Measurements from ENCODE around the gene THTPA.

THTPA gene, protein sequence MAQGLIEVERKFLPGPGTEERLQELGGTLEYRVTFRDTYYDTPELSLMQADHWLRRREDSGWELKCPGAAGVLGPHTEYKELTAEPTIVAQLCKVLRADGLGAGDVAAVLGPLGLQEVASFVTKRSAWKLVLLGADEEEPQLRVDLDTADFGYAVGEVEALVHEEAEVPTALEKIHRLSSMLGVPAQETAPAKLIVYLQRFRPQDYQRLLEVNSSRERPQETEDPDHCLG

DNA sequence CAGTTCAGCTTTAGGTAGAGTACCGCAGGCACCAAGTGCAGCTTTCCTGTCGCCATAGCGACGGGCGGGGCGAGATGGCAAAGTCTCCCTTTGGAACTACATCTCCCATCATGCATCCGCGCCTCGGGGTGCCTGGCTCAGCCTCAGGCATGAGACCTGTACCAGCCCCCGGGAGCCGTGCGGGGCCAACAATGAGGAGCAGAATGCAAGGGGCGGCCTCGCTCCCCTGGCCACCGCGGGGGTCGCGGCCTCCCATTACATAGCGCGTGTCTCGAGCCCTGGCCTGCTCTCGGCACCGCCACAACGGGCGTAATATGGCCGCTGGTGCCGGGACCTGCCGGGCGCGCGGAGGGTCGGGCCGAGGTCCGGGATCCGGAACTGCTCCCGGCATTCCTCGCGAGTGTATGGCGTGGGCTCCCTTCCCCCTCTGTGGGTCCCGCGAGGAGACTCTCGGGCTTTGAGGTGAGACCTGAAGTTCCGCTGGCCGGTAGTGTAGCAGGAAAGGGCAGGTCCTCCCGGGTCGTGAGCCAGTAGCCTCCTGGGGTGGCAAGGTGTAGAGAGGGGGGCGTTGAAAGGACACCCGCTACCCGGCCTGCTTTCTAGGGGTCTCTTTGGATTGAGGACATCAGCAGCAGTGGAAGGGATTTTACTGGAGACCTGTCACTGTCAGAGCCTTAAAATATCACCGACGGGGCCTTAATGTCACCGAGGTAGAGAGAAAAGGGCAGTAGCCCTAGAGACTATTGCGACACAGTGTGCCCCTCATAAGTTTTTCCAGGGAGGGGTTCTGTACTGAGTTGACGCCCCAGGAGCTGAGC lies at the start of gene THTPA:
Gene THTPA, plus strand, starts transcription at position 390 of the 818 bp plus-strand sequence. CDS start 487 bp downstream, outside the sequence.
- peak within 1 kb of the TSS; percentile 83 for H3K4me3 ChIP-seq (ENCODE audit: low read depth, low read length)

DNA sequence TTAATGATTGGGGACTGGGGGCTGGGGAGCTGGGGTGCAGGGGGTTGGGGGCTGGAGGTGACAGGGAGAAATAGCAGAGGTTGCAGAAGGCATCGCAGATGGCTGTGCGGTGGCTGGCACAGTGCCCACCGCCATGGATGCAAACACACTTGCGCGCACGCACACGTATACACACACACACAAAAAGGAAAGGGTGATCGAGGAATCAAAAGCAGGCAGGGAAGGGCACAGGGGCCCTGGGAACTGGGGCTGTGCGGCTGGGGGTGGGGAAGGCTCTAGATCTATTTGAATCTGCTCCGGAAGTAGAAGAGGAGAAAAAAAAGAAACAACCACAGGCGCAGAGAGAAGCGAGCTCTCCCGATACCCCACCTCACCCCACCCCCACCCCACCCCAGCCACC lies 43.9 kb upstream of the THTPA start:
- no peak overlapping the region for H3K4me3 ChIP-seq (ENCODE audit: low read depth, low read length)

DNA sequence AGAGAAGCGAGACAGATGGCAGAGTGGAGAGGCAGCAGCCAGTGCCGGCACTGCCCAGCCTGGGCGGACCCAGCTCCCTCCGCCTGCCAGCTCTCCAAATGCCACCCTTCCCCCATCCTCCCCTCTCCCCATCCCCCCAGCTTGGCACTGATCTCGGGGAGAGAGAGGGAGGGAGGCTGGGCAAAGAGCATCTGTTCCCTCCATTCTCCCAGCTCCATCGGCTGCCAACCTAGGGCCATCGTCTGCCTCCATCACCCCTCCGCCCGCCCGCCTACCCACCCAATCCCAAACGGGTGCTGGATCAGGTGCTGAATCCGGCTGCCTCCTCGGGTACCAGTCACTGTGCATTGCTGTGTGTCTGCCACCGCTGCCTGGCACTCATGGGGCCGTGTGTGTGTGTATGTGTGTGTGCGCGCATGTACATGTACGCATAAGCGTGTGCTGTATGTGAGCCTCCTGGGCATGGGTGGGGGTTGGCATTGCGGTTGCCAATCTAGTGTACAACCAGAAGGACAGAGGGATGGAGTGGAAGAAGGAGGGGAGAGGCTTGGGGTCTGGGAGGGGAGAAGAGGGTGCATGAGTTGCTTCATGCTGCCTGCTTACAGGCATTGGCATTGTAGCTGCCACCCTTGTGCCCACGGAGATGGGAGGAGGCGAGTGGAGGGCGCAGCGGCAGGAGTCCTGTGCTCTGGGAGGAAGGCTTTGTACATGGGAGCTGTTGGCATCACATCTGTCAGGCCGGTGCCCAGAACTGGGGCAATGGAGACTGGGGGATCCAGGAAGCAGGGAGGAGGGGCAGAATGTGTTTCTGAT lies 42.9 kb upstream of the THTPA start:
- no peak overlapping the region for H3K4me3 ChIP-seq (ENCODE audit: low read depth, low read length)

DNA sequence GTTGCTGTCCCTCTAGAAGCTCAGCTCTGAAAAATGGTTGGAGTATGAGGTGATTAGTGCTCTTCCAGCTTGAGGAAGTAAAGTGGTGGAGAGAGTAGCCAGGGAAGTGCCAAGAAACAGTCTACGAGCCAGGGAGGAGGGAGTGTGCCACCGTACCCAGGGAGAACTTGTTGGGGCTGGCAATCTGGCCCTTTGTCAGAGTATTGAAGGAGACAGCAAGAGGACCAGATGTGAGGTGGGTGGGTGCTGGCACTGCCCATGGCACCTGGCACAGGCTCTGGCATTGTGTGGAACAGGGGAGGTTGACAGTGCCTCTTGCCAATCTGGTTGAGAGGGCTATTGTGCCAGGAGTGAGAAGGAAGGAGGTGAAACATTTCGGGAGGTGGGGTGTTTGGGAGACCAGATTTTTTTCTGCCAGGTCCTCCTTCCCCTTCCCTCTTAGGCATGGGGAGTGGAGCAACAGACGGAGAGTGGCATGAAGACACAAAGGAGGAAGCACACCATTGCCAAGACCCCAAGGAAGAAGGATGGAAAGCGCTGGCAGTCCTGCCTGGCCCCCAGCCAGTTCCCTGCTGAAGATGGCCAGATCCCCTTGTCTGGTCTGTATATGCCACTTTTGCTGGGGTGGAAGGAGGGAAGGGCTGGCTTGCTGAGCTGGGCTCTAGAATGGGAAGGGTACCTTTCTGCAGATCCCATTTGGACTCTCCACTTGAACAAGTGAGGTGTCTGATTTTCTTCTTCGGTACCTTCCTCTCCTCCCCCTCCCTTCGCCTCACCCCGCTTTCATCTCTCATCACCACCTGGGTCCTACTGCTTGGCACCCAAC lies 42.0 kb upstream of the THTPA start:
- H3K4me3 ChIP-seq (ENCODE audit: low read depth, low read length): no peak overlapping the region

DNA sequence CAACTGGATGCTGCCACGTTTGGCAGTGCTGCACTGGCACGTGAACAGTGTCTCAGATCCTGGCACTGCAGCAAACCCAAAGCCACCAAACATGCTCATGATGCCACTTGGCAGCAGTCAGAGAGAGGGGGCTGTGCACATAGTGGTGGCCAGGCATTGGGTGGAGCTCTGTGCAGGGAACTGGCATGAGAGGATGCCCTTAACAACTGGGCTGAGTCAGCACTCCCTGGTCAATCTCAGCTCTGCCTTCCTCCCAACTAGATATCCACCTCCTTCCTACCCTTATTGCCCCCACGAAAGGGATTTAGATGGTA lies 41.5 kb upstream of the THTPA start:
- no peak overlapping the region for H3K4me3 ChIP-seq (ENCODE audit: low read depth, low read length)

DNA sequence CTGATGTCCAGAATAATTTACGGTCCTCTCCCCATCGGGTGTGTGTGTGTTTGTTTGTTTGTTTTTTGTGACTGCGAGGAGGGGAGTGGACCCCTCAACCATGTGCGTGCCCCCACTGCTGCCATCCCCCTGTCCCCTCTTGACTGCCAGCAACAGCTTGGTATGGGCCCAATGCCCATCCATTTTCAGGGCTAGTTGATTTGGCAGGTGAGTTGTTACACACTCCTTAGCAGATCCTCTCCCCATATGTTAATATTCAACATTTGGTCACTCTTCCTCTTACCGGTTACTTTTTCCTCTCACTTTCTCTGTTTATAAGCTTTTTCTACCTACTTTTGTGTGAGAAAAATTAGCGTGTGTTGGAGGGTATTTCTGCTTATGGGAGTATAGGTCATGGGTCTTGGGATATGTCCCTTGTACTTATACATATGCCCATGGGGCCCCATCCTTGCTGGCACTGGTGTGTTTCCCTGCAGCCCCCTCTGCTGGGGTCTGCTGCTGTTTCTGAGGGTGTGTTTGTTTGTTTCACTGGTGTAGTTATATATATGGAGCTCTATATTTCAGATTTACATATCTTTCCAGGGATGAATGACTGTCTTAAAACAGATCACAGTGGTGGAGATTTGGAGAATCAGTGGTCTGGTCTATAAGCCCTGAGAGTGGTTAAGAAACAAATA lies 38.3 kb upstream of the THTPA start:
- H3K4me3 ChIP-seq (ENCODE audit: low read depth, low read length): no peak overlapping the region

DNA sequence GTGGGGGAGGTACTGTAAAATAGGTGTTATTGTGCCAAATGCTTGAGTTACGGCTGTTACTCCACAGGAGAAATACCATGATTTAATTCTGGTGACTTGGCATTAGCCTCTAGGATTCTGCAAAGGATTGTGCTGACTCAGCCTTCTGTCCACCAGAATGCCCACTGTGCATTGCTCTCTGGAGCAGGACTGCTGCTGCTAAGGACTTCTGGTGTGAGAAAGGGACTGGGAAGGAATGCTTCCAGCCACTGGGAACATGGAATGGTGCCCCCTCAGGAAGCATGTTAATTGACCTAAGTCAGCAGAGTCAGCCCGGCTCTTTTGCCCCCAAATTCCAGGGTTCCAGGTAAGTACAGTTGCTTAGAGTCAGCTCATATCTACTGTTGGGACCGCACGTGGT lies 37.4 kb upstream of the THTPA start:
- H3K4me3 ChIP-seq (ENCODE audit: low read depth, low read length): no peak overlapping the region

DNA sequence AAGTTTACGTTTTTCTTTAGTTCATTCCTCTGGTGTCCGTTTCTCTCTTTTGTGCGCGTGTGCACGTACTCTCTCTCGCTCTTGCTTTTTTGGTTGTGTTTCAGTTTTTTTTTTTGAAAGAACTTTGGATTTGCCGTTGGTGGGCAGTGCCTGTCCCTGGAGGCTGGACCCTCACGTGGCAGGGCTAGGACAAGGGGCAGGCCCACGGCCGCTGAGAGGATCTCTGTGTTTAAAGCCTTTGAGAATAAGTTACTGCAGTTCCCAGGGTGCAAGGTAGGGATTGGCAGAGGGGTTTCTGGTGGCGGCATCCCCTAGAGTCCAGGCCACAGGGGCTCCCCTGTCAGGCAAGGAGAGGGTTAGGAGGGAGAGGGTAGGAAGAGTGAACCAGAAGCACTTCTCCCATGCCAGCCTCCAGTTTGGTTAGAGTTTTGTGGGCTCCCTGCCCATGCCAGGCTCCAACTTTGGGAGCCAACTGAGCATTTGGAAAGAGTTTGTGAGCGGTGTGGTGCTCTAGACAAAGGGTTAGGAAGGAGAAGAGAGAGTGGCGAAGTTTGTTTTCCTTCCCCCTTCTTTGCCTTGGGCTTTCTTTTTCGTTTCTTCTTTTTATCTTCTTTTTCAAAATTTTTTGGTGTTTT lies 35.1 kb upstream of the THTPA start:
- H3K4me3 ChIP-seq (ENCODE audit: low read depth, low read length): no peak overlapping the region

DNA sequence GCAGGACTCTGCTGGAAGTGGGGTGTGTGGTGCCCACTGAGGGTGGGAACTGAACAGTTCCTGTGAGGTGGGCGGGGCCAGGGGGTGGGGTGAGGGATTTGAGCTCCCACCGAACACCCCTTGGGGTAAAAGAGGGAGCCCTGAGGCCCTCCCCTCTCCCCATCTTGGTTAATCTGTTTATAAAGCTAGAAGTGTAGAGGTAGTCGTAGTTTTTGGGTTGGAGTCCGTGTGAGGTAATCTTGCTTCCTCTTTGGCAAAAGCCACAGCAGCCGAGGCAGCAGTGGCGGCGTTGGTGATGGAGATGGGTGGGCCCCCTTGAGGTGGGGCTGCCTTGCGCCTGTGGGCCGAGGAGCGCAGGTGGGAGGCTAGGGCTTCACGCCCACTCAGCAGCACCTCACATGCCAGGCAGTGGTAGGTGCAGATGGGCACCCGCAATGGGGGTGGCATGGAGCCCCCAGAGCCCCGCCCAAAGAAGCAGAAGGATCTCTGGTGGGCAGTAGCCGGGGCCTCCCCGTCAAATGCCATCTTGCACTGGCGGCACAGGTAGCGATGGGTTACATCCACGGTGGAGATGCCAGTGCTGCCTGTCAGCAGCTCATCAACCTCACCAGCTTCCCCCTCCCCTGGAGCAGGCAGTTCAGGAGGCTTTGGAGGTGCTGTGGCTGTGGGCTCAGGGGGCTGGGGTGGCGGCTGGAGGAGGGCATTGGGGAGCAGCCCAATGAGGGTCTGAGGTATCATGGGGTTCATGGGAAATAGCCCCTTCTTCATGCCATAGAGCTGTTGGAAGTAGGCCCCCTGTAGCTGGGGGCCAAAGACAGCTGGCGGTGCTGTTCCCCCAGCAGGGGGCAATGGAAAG lies 34.1 kb upstream of the THTPA start:
- H3K4me3 ChIP-seq (ENCODE audit: low read depth, low read length): no peak overlapping the region

DNA sequence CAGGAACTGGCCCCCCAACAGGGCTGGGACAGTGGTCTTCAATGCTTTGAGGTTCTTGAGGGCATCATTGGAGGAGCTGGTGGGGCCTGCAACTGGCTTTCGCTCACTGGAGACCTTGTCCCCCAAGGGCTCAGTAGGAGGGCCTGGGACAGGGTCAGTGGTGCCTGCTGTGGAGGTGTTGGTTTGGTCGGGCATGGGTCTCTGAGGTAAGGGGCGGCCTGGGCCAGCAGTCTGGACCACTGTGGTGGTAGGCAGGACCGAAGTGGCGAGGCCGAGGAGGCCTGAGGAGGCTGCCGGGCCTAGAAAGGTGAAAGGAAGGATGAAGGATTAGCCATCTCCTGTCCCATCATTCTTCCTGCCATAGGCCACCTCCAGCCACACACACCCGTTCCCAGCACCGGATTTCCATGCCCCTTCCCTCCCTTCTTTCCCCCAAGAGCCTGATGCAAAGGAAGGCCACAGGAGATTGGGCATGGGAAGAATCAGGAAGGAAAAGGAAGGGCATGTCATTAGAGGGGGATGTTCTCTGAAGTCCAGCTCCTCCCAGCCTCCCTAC lies 33.4 kb upstream of the THTPA start:
- no peak overlapping the region for H3K4me3 ChIP-seq (ENCODE audit: low read depth, low read length)

DNA sequence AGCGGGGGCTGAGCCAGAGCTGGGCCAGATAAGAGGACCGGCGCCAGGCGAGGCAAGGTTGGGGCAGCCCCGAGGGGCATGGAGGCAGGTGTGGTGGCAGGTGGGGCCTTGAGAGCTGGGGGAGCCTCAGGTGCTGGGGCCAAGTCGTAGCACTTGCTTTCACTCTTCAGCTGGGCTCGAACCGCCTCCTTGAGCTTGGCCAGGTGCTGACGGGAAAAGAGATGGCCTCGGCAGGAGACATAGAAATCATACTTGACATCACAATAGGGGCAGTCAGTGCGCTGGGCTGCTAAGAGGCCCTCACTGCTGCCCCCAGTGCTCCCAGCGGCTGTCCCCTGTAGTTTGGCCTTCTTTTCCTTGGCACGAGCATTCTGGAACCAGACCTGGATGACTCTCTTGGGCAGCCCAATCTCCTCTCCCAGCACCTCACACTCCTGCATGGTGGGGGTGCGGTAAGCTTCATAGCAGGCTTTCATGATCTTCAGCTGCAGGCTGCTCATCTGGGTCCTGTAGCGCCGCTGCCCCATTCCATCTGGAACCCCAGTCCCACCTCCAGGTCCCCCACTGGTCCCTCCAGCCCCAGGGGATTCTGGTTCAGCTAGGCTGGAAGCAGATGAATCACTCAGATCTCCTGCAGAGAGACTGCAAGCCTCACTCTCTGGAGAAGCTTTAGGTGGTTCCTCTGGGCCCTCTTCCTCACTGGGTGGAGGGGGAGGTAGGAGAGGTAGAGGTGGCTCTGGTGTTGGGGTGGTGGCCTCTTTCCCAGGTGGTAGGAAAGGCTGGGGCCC lies 32.6 kb upstream of the THTPA start:
- H3K4me3 ChIP-seq (ENCODE audit: low read depth, low read length): no peak overlapping the region

DNA sequence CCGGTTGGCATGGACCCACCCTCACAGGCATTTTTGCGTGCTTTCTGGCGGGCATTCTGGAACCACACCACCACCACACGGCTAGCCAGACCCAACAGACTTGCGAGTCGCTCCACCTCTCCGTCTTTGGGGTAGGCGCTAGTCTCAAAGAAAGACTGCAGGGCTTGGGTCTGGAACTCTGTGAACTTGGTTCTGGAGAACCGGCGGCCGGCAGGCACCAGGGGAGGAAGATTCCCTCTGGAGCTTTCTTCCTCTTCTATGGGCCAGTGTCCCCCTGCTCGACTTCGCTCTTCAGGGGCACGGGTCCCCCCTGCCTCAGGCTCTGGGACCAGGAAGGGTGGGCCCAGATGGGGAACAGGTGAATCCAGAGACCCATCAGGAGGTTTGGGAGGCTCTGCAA lies 31.1 kb upstream of the THTPA start:
- no peak overlapping the region for H3K4me3 ChIP-seq (ENCODE audit: low read depth, low read length)

DNA sequence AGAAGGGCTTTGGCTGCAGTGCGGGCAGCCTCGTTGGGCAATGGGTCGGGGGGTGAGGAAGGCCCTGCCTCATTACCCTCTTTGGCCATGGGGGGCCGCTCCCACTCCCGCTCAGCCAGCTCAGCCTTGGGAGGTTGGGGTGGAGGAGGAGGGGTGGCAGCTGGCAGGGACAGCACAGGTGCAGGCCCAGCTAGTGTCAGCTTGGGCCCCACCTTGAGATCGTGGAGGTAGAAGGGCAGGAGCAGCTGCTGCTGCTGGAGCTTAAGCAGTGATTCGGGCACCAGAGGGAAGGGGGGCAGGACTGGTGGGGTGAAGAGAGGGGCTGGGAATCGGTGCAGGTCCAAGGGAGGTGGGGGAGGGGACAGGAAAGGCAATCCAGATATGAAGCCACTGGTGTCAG lies 30.5 kb upstream of the THTPA start:
- no peak overlapping the region for H3K4me3 ChIP-seq (ENCODE audit: low read depth, low read length)

DNA sequence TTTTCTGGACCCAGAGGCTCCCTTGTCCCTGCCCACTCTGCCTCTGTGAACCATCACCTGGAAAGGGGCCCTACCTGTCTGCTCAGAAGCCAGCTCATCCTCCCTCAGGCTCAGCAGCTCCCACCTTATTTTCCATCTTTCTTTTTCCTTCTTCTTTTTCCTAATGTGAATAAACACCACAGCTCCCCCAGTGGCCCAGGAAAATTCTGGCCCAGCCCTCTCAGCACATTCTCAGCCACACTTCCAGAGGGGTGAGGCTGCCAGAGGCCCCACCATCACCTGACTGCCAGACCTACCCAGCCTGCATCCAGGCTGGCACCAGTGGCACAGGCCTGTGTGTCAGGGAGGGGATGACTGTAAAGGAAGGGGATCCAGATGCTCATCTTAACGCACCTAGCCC lies 27.5 kb upstream of the THTPA start:
- H3K4me3 ChIP-seq (ENCODE audit: low read depth, low read length): no peak overlapping the region

DNA sequence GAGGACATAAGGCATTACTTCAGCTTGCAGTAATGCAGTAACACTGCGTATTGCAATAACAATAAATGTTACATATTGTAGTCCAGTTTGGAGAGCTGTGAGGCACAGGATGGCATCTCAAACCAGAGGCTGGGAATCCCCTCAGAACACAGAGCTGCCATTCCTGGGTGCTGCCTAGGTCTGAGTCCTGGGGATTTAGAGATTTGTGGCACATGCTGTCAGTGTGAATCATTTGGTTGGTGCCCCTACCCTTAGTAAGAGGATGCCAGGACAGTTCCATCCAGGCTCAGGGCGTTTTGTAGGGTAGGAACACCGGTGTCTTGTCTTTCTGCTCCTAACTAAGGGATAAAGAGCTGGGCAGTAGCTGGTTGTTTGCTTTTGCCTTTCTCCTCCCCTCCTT lies 27.1 kb upstream of the THTPA start:
- no peak overlapping the region for H3K4me3 ChIP-seq (ENCODE audit: low read depth, low read length)

DNA sequence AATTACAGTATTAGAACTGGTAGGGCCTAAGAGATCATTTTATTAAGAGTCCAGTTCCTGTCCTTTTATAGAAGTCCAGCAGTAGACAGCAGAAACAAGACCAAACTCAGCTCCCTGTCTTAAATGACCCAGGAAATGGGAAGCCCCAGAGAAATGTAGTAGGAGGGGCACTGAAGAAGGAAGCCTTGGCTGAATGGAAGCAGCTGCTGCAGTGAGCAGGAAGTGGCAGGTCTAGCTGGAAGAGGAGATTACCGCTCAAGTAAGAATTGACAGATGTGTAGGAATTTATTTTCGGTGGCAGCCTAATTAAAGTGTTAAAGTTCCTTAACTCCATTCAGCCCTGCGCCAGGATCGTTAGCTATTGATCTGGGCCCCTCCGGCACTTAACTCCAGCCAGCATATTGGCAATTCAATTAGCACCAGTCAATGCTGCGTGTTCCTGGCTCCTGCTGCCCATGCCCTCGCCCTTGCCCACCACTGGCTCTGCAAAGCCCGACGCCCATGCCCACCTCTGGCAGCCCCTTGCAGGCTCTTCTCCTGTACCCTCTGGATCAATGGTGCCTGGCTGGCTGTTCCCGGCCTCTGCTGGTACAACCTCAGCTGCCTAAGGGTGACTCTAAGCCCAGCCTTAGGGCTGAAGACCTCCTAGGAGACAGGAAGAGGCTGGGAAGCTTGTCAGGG lies 25.6 kb upstream of the THTPA start:
- no peak overlapping the region for H3K4me3 ChIP-seq (ENCODE audit: low read depth, low read length)

DNA sequence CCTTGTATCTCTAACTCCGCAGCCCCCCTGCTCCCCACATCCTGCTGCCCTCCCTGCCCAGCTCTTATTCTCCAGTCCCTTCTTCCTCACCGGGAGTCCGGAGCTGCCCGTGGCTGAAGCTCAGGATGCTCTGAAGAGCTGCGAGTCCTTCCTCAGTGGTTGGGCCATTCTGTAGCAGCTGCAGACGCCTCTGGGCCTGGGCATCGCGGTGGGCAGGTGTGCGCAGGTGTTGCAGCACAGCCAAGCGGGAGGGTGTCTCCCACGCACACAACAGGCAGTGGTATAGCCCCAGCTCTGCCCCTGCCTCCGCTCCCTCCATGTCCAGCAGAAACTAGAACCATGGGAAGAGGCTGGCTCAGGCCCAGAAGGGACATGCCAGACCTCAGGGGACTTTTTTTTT lies 24.7 kb upstream of the THTPA start:
- no peak overlapping the region for H3K4me3 ChIP-seq (ENCODE audit: low read depth, low read length)

Data from iPS-11a (cell line).